ENCODE data around the gene VEZT.

Gene VEZT

GRCh38 chr12:95202691-95203486, 14.7 kb upstream of the VEZT start:
- no peak overlapping the region for H3K9ac ChIP-seq (ENCODE audit: low read depth, low read length)
- H3K27me3 ChIP-seq (ENCODE audit: control insufficient read depth, insufficient read depth, low read length) = no peaks in the 10 kb centered on the region
- no peaks in the 10 kb centered on the region for H3K9me3 ChIP-seq (replicated peaks; ENCODE audit: low read length)
- H3K36me3 ChIP-seq (ENCODE audit: insufficient read depth, low read length) = no peaks in the 10 kb centered on the region
- no peak overlapping the region for H3K4me3 ChIP-seq (ENCODE audit: low read length)
- peaks cover 52% of the 10 kb centered on the region for H3K4me1 ChIP-seq (ENCODE audit: control insufficient read depth, insufficient read depth, low read length)
- no peak overlapping the region for H3K4me2 ChIP-seq (ENCODE audit: low read length)

GRCh38 chr12:95203487-95204030, 14.0 kb upstream of the VEZT start:
- Histone ChIP-seq H3K9ac (ENCODE audit: low read depth, low read length) (no peak overlapping the region), H3K4me3 (ENCODE audit: low read length) (no peak overlapping the region)

GRCh38 chr12:95204141-95204866, 13.3 kb upstream of the VEZT start:
- Histone ChIP-seq H3K9me3 (replicated peaks; ENCODE audit: low read length) (no peaks in the 10 kb centered on the region), H3K4me3 (ENCODE audit: low read length) (no peak overlapping the region), H3K4me1 (ENCODE audit: control insufficient read depth, insufficient read depth, low read length) (peaks cover 52% of the 10 kb centered on the region), H3K27me3 (ENCODE audit: control insufficient read depth, insufficient read depth, low read length) (no peaks in the 10 kb centered on the region), H3K9ac (ENCODE audit: low read depth, low read length) (no peak overlapping the region), H3K4me2 (ENCODE audit: low read length) (peak overlapping the region; percentile 7), H3K36me3 (ENCODE audit: insufficient read depth, low read length) (no peaks in the 10 kb centered on the region)

More at GRCh38 chr12:95203487-95204030, 14.0 kb upstream of the VEZT start:
- no peaks in the 10 kb centered on the region for H3K36me3 ChIP-seq (ENCODE audit: insufficient read depth, low read length)
- H3K4me1 ChIP-seq (ENCODE audit: control insufficient read depth, insufficient read depth, low read length) = peaks cover 52% of the 10 kb centered on the region
- H3K9me3 ChIP-seq (replicated peaks; ENCODE audit: low read length) = no peaks in the 10 kb centered on the region
- H3K4me2 ChIP-seq (ENCODE audit: low read length) = no peak overlapping the region
- no peaks in the 10 kb centered on the region for H3K27me3 ChIP-seq (ENCODE audit: control insufficient read depth, insufficient read depth, low read length)

- H3K4me2 ChIP-seq (ENCODE audit: low read length) = no peak overlapping the region
- H3K27me3 ChIP-seq (ENCODE audit: control insufficient read depth, insufficient read depth, low read length) = no peaks in the 10 kb centered on the region
- no peaks in the 10 kb centered on the region for H3K9me3 ChIP-seq (replicated peaks; ENCODE audit: low read length)
- peak overlapping the region; percentile 45 for H3K9ac ChIP-seq (ENCODE audit: low read depth, low read length)
- no peaks in the 10 kb centered on the region for H3K36me3 ChIP-seq (ENCODE audit: insufficient read depth, low read length)
- H3K4me1 ChIP-seq (ENCODE audit: control insufficient read depth, insufficient read depth, low read length) = peaks cover 52% of the 10 kb centered on the region
- no peak overlapping the region for H3K4me3 ChIP-seq (ENCODE audit: low read length)
Observed at GRCh38 chr12:95205016-95205624, 12.5 kb upstream of the VEZT start.

- no peak overlapping the region for H3K4me3 ChIP-seq (ENCODE audit: low read length)
- H3K4me1 ChIP-seq (ENCODE audit: control insufficient read depth, insufficient read depth, low read length) = peaks cover 47% of the 10 kb centered on the region
- H3K27me3 ChIP-seq (ENCODE audit: control insufficient read depth, insufficient read depth, low read length) = no peaks in the 10 kb centered on the region
- H3K36me3 ChIP-seq (ENCODE audit: insufficient read depth, low read length) = no peaks in the 10 kb centered on the region
- H3K9me3 ChIP-seq (replicated peaks; ENCODE audit: low read length) = no peaks in the 10 kb centered on the region
- H3K4me2 ChIP-seq (ENCODE audit: low read length) = no peak overlapping the region
- H3K9ac ChIP-seq (ENCODE audit: low read depth, low read length) = peak overlapping the region; percentile 45
Observed at GRCh38 chr12:95205685-95206084, 11.9 kb upstream of the VEZT start.

GRCh38 chr12:95206916-95207315, 10.7 kb upstream of the VEZT start:
- no peak overlapping the region for H3K4me2 ChIP-seq (ENCODE audit: low read length)
- no peaks in the 10 kb centered on the region for H3K9me3 ChIP-seq (replicated peaks; ENCODE audit: low read length)
- H3K27me3 ChIP-seq (ENCODE audit: control insufficient read depth, insufficient read depth, low read length) = no peaks in the 10 kb centered on the region
- H3K4me3 ChIP-seq (ENCODE audit: low read length) = no peak overlapping the region
- no peaks in the 10 kb centered on the region for H3K36me3 ChIP-seq (ENCODE audit: insufficient read depth, low read length)
- no peak overlapping the region for H3K9ac ChIP-seq (ENCODE audit: low read depth, low read length)
- H3K4me1 ChIP-seq (ENCODE audit: control insufficient read depth, insufficient read depth, low read length) = peaks cover 34% of the 10 kb centered on the region

- Histone ChIP-seq H3K9me3 (replicated peaks; ENCODE audit: low read length) (no peaks in the 10 kb centered on the region), H3K27me3 (ENCODE audit: control insufficient read depth, insufficient read depth, low read length) (no peaks in the 10 kb centered on the region), H3K4me1 (ENCODE audit: control insufficient read depth, insufficient read depth, low read length) (peaks cover 34% of the 10 kb centered on the region), H3K36me3 (ENCODE audit: insufficient read depth, low read length) (no peaks in the 10 kb centered on the region), H3K4me3 (ENCODE audit: low read length) (no peak overlapping the region), H3K4me2 (ENCODE audit: low read length) (no peak overlapping the region), H3K9ac (ENCODE audit: low read depth, low read length) (no peak overlapping the region)
Observed at GRCh38 chr12:95207407-95207806, 10.2 kb upstream of the VEZT start.

GRCh38 chr12:95208678-95209077, 8.9 kb upstream of the VEZT start:
- H3K9ac ChIP-seq (ENCODE audit: low read depth, low read length) = no peak overlapping the region
- no peaks in the 10 kb centered on the region for H3K9me3 ChIP-seq (replicated peaks; ENCODE audit: low read length)
- no peak overlapping the region for H3K4me2 ChIP-seq (ENCODE audit: low read length)
- H3K27me3 ChIP-seq (ENCODE audit: control insufficient read depth, insufficient read depth, low read length) = no peaks in the 10 kb centered on the region
- no peak overlapping the region for H3K4me3 ChIP-seq (ENCODE audit: low read length)
- H3K4me1 ChIP-seq (ENCODE audit: control insufficient read depth, insufficient read depth, low read length) = peaks cover 23% of the 10 kb centered on the region
- H3K36me3 ChIP-seq (ENCODE audit: insufficient read depth, low read length) = no peaks in the 10 kb centered on the region

- no peaks in the 10 kb centered on the region for H3K36me3 ChIP-seq (ENCODE audit: insufficient read depth, low read length)
- no peak overlapping the region for H3K4me2 ChIP-seq (ENCODE audit: low read length)
- peaks cover 5% of the 10 kb centered on the region for H3K4me1 ChIP-seq (ENCODE audit: control insufficient read depth, insufficient read depth, low read length)
- no peak overlapping the region for H3K9ac ChIP-seq (ENCODE audit: low read depth, low read length)
- H3K27me3 ChIP-seq (ENCODE audit: control insufficient read depth, insufficient read depth, low read length) = no peaks in the 10 kb centered on the region
- H3K4me3 ChIP-seq (ENCODE audit: low read length) = no peak overlapping the region
- H3K9me3 ChIP-seq (replicated peaks; ENCODE audit: low read length) = no peaks in the 10 kb centered on the region
Observed at GRCh38 chr12:95212586-95212985, 5.0 kb upstream of the VEZT start.

GRCh38 chr12:95213119-95213518, 4.5 kb upstream of the VEZT start:
- no peaks in the 10 kb centered on the region for H3K36me3 ChIP-seq (ENCODE audit: insufficient read depth, low read length)
- H3K4me3 ChIP-seq (ENCODE audit: low read length) = no peak overlapping the region
- H3K4me1 ChIP-seq (ENCODE audit: control insufficient read depth, insufficient read depth, low read length) = peaks cover 5% of the 10 kb centered on the region
- H3K9ac ChIP-seq (ENCODE audit: low read depth, low read length) = no peak overlapping the region
- H3K4me2 ChIP-seq (ENCODE audit: low read length) = no peak overlapping the region
- H3K9me3 ChIP-seq (replicated peaks; ENCODE audit: low read length) = no peaks in the 10 kb centered on the region
- no peaks in the 10 kb centered on the region for H3K27me3 ChIP-seq (ENCODE audit: control insufficient read depth, insufficient read depth, low read length)

- Histone ChIP-seq H3K4me3 (ENCODE audit: low read length) (no peak overlapping the region), H3K27me3 (ENCODE audit: control insufficient read depth, insufficient read depth, low read length) (no peaks in the 10 kb centered on the region), H3K9me3 (replicated peaks; ENCODE audit: low read length) (no peaks in the 10 kb centered on the region), H3K4me1 (ENCODE audit: control insufficient read depth, insufficient read depth, low read length) (peaks cover 5% of the 10 kb centered on the region), H3K4me2 (ENCODE audit: low read length) (no peak overlapping the region), H3K36me3 (ENCODE audit: insufficient read depth, low read length) (no peaks in the 10 kb centered on the region), H3K9ac (ENCODE audit: low read depth, low read length) (no peak overlapping the region)
Observed at GRCh38 chr12:95213928-95214327, 3.7 kb upstream of the VEZT start.
